DOHH2 (cell line): Measurements from ENCODE around the gene ZBTB7C.

Experiments used
- H3F3A ChIP-seq: fragments of 200-600 bp; sonication (generic), shearing (Covaris generic); 2 replicates; pipeline ENCODE4 v1.6.0; 2016; ENCODE audit warnings: antibody characterized with exemption, mild to moderate bottlenecking; ENCODE audit not compliant: control insufficient read depth, insufficient read depth
- H3K27ac ChIP-seq: fragments of 200-600 bp; sonication (generic); 2 replicates; pipeline ENCODE4 v1.5.1; 2014; ENCODE audit warnings: low read depth, mild to moderate bottlenecking, low read length, moderate library complexity
- H3K27me3 ChIP-seq: fragments of 200-600 bp; sonication (generic); 2 replicates; pipeline ENCODE4 v1.6.1; 2014; ENCODE audit warnings: mild to moderate bottlenecking, low read length, mixed read lengths; ENCODE audit not compliant: control insufficient read depth
- H3K36me3 ChIP-seq: fragments of 200-600 bp; sonication (generic); 2 replicates; pipeline ENCODE4 v1.6.1; 2014; ENCODE audit warnings: mild to moderate bottlenecking, low read length, moderate library complexity, mixed read lengths; ENCODE audit not compliant: control insufficient read depth
- H3K4me1 ChIP-seq: fragments of 200-600 bp; sonication (generic); 2 replicates; pipeline ENCODE4 v1.6.1; 2014; ENCODE audit warnings: mild to moderate bottlenecking, low read length, mixed read lengths; ENCODE audit not compliant: control insufficient read depth
- H3K4me2 ChIP-seq: fragments of 200-600 bp; sonication (generic); 2 replicates; pipeline ENCODE4 v1.6.0; 2014; ENCODE audit warnings: mild to moderate bottlenecking, low read length, moderate library complexity
- H3K4me3 ChIP-seq: fragments of 200-600 bp; sonication (generic); 2 replicates; pipeline ENCODE4 v1.5.1; 2014; ENCODE audit warnings: mild to moderate bottlenecking, low read length, mixed read lengths
- H3K79me2 ChIP-seq: fragments of 200-600 bp; sonication (generic); 2 replicates; pipeline ENCODE4 v1.6.1; 2014; ENCODE audit warnings: mild to moderate bottlenecking, low read length, mixed read lengths; ENCODE audit not compliant: control insufficient read depth
- H3K9me2 ChIP-seq: fragments of 200-600 bp; sonication (generic); replicated peaks from 2 replicates; pipeline ENCODE4 v1.6.1; 2014; ENCODE audit warnings: mild to moderate bottlenecking, low read length, mixed read lengths; ENCODE audit not compliant: control insufficient read depth
- H3K9me3 ChIP-seq: fragments of 200-600 bp; sonication (generic); 2 replicates; pipeline ENCODE4 v1.6.1; 2014; ENCODE audit warnings: antibody characterized with exemption, low read length, mixed read lengths; ENCODE audit not compliant: control insufficient read depth, insufficient read depth
- H4K20me1 ChIP-seq: fragments of 200-600 bp; sonication (generic); 2 replicates; pipeline ENCODE4 v1.6.0; 2014; ENCODE audit warnings: low read depth, mild to moderate bottlenecking, antibody characterized with exemption, low read length, moderate library complexity; ENCODE audit not compliant: control insufficient read depth, insufficient read depth
- CTCF ChIP-seq: fragments of 200-600 bp; sonication (generic); IDR thresholded peaks from one replicate; pipeline ENCODE4 v1.5.1; 2014; ENCODE audit warnings: antibody characterized with exemption, mild to moderate bottlenecking, low read depth, low read length; ENCODE audit not compliant: poor library complexity, severe bottlenecking
- EZH2phosphoT487 ChIP-seq: fragments of 200-600 bp; sonication (generic); IDR thresholded peaks from 2 replicates; pipeline ENCODE4 v1.6.1; 2017; ENCODE audit warnings: borderline replicate concordance, mild to moderate bottlenecking, antibody characterized with exemption, low read length, moderate library complexity, mixed read lengths

ZBTB7C gene

GRCh38 chr18:48321121-48321520 lies 88.1 kb downstream of the ZBTB7C start:
- Histone ChIP-seq H3K36me3 (no peaks in the 10 kb centered on the region), H3K4me1 (no peaks in the 10 kb centered on the region), H3K4me2 (no peak overlapping the region), H3K79me2 (no peaks in the 10 kb centered on the region), H4K20me1 (no peaks in the 10 kb centered on the region), H3K4me3 (no peak overlapping the region), H3K9me3 (no peaks in the 10 kb centered on the region), H3K27ac (no peak overlapping the region), H3F3A (no peaks in the 10 kb centered on the region), H3K27me3 (no peaks in the 10 kb centered on the region; the same call in 1 of the 2 replicates), H3K9me2 (no peaks in the 10 kb centered on the region)
- TF ChIP-seq CTCF (no peak), EZH2phosphoT487 (no peak)

GRCh38 chr18:48320639-48320945 lies 88.6 kb downstream of the ZBTB7C start:
- TF ChIP-seq EZH2phosphoT487: no peak
- no peak for TF ChIP-seq CTCF
- H4K20me1 ChIP-seq: no peaks in the 10 kb centered on the region
- no peak overlapping the region for H3K27ac ChIP-seq
- no peaks in the 10 kb centered on the region; the same call in 1 of the 2 replicates for H3K27me3 ChIP-seq
- H3K79me2 ChIP-seq: no peaks in the 10 kb centered on the region
- H3K9me2 ChIP-seq: no peaks in the 10 kb centered on the region
- H3F3A ChIP-seq: no peaks in the 10 kb centered on the region
- H3K4me2 ChIP-seq: no peak overlapping the region
- H3K4me3 ChIP-seq: no peak overlapping the region
- no peaks in the 10 kb centered on the region for H3K9me3 ChIP-seq
- H3K4me1 ChIP-seq: no peaks in the 10 kb centered on the region
- H3K36me3 ChIP-seq: no peaks in the 10 kb centered on the region

DNA sequence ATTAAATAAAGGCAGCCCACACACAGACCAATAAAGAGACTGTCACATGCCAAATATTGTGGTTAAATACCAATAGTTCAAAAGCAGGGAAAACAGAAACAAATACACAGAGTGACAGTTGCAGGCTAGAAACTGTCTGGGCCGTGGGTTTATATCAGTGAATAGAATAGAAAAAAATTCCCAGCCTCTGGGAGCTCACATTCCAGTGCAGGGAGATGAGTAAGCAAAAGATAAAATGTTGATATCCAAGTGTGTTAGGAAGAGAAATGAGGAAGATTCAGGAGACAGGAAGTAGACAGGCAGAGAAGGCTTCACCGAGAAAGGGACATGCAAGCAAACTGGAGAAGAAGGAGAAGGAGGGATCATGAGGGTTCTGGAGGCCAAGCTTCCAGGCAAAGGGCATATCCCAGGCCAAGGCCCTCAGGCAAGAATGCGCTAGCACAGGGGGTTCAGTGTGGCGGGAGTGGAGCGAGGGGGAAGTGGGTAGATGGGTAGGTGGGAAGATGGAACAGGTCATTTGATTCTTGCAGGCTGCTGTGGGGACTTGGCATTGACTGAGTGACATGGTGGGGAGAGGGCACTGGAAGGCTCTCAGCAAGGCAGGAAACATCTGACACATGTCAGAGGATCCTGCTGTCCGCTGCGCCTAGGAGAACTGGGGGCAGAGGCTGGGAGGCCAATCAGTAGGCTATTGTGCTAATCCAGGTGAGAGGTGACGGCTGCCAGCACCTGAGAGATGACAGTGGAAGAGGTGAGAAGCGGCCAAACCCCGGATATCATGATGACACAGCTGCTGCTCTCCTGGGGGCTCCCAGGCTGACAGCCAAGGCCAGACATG lies 89.2 kb downstream of the ZBTB7C start:
- Histone ChIP-seq H3K27me3 (no peaks in the 10 kb centered on the region), H4K20me1 (no peaks in the 10 kb centered on the region), H3K4me2 (no peak overlapping the region), H3F3A (no peaks in the 10 kb centered on the region), H3K9me2 (no peaks in the 10 kb centered on the region), H3K79me2 (no peaks in the 10 kb centered on the region), H3K36me3 (no peaks in the 10 kb centered on the region), H3K4me3 (no peak overlapping the region), H3K4me1 (no peaks in the 10 kb centered on the region), H3K9me3 (no peaks in the 10 kb centered on the region), H3K27ac (no peak overlapping the region)
- TF ChIP-seq EZH2phosphoT487 (no peak), CTCF (no peak)
